ENCODE results near the gene VEPH1.

DNA sequence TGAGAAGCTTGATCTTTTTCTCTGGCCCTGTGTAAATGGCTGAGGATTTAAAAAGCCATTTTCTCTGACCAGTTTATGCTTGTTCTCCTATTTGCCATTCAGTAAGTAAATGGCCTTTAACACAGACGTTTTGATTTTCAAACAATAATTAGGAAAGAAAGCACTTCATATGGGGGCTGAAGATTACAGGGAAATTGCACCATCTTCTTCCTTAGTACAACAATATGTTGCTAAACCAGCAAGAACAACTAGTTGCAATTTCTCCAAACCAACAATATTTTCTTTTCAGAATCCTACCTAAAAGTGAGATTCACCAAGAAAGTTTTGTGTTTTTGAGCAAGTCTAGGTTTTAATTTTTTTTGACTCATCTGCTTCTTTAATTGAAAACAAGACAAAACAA, 262.8 kb downstream of the VEPH1 start:
- TF ChIP-seq CTCF (conservative IDR thresholded peaks at IDR 0.05; ENCODE audit: low read depth, low read length) (no peak), EZH2phosphoT487 (IDR thresholded peaks at IDR 0.05; ENCODE audit: borderline replicate concordance, low read length) (no peak), EZH2 (IDR thresholded peaks at IDR 0.05; ENCODE audit: low read length, unreplicated experiment) (no peak)

Measured in PC-3 (cell line).